Fibroblast of villous mesenchyme (primary cell): ENCODE results near the gene OR5D16. TPM values are rescaled to one million over a fixed set of nuclear protein-coding genes. Genes with fewer than 3 reads are reported as not detected.

Source experiments
- small RNA-seq: library from RNA; depleted of rRNA; stranded (forward); fragments of <200 nt; gene quantifications from one replicate; pipeline ENCODE3, GENCODE V24; 2012
- total RNA-seq: library from RNA; depleted of rRNA; stranded (reverse); fragments of >200 nt; gene quantifications from 2 replicates; pipeline ENCODE4 v1.2.3, GENCODE V29; 2012

Gene OR5D16
- total RNA-seq, 1 donor: not detected

Small RNA genes within 50 kb of the gene (small RNA-seq; reads per million reads assigned to genes)
- gene AC036111.3: not detected

Other genes starting within 250 kb of the OR5D16 start
- not detected in 2 replicates for gene OR4C11, start 231.1 kb upstream of the OR5D16 start, total RNA-seq
- gene OR4P4, start 203.6 kb upstream of the OR5D16 start, total RNA-seq: not detected in 2 replicates
- gene OR4S2, start 190.4 kb upstream of the OR5D16 start, total RNA-seq: not detected in 2 replicates
- gene OR4C6, start 176.6 kb upstream of the OR5D16 start, total RNA-seq: not detected in 2 replicates
- not detected in 2 replicates for gene OR5D13, start 65.3 kb upstream of the OR5D16 start, total RNA-seq
- gene OR5D14, start 43.2 kb upstream of the OR5D16 start, total RNA-seq: not detected in 2 replicates
- not detected in 2 replicates for gene OR5L1, start 27.4 kb upstream of the OR5D16 start, total RNA-seq
- gene OR5D18, start 19.1 kb upstream of the OR5D16 start, total RNA-seq: not detected in 2 replicates
- gene OR5L2, start 11.5 kb upstream of the OR5D16 start, total RNA-seq: not detected in 2 replicates
- gene TRIM51, start 44.5 kb downstream of the OR5D16 start, total RNA-seq: not detected in 2 replicates
- gene OR5W2, start 75.8 kb downstream of the OR5D16 start, total RNA-seq: not detected in 2 replicates
- gene OR5I1, start 97.6 kb downstream of the OR5D16 start, total RNA-seq: not detected in 2 replicates
- gene OR10AG1, start 131.2 kb downstream of the OR5D16 start, total RNA-seq: under 0.01 TPM in 1 of 2 replicates, not detected in the other
- gene OR5F1, start 155.9 kb downstream of the OR5D16 start, total RNA-seq: not detected in 2 replicates
- not detected in 2 replicates for gene OR5AS1, start 188.9 kb downstream of the OR5D16 start, total RNA-seq